Measurements from ENCODE around the gene P2RY6.
"Not testable (repeated sequence)": the region's sequence is repeated elsewhere in the genome, so short reads cannot be mapped to it uniquely, and the experiment has no call there.

Gene P2RY6

DNA sequence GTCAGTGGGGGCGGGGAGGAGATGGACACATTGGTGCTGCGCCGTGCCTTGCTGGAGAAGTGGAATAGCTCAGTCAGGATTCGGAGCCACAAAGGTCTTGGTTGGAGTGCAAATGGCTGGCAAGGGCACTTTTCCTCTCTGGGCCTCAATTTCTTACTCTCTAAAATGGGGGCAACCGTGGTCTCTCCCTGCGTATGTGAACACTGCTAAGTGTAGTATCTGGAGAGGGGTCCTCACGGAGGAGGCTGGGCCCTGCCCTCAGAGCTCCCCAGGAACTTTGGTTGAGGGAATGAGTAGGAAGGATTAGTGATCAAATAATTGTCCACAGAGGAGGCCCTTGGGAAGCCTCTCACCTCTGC lies 521 bp downstream of the P2RY6 start:
- DNase-seq (ENCODE audit: low read depth): no peak
- TF ChIP-seq, protein P1, sequence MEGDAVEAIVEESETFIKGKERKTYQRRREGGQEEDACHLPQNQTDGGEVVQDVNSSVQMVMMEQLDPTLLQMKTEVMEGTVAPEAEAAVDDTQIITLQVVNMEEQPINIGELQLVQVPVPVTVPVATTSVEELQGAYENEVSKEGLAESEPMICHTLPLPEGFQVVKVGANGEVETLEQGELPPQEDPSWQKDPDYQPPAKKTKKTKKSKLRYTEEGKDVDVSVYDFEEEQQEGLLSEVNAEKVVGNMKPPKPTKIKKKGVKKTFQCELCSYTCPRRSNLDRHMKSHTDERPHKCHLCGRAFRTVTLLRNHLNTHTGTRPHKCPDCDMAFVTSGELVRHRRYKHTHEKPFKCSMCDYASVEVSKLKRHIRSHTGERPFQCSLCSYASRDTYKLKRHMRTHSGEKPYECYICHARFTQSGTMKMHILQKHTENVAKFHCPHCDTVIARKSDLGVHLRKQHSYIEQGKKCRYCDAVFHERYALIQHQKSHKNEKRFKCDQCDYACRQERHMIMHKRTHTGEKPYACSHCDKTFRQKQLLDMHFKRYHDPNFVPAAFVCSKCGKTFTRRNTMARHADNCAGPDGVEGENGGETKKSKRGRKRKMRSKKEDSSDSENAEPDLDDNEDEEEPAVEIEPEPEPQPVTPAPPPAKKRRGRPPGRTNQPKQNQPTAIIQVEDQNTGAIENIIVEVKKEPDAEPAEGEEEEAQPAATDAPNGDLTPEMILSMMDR (IDR thresholded peaks at IDR 0.05; ENCODE audit: control insufficient read depth, insufficient read depth, low read depth, low read length, missing control alignments): no peak
- H3K4me3 ChIP-seq (ENCODE audit: control insufficient read depth, low read depth, low read length): no peak overlapping the region

DNA sequence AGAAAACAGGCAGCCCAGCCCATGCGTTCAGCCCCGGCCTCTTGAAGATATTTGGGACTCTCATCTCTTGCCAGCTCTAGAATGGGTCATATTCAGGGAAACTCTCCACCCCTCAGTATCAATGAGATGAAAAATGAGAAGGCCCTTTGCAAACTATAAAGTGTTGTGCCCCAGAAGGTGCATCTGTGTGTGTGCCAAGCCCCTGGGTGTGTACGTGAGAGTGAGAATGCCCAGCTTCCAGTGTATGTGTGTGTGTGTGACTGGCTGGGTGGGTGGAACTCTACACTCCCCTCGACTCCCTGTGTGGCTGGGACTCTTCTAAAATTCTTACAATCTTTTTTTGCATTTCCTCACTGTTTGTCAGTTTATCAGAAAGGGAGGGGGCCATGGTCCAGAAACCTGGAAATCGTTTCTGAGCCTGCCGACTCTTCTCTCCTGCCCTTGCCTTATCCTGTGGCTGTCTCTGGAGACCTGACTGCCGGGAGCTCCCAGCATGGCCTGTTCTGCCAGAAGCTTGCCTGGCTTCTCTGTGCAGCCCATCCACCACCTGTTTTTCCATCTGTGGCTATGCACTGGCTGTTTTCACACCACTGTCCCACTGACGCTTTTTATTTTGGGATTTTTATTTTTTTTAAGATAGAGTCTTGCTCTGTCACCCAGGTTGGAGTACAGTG lies 1.2 kb downstream of the P2RY6 start:
- TF ChIP-seq, protein P1 (IDR thresholded peaks at IDR 0.05; ENCODE audit: control insufficient read depth, insufficient read depth, low read depth, low read length, missing control alignments): no peak
- no peak overlapping the region for H3K4me3 ChIP-seq (ENCODE audit: control insufficient read depth, low read depth, low read length)
- no peak for DNase-seq (ENCODE audit: low read depth)

DNA sequence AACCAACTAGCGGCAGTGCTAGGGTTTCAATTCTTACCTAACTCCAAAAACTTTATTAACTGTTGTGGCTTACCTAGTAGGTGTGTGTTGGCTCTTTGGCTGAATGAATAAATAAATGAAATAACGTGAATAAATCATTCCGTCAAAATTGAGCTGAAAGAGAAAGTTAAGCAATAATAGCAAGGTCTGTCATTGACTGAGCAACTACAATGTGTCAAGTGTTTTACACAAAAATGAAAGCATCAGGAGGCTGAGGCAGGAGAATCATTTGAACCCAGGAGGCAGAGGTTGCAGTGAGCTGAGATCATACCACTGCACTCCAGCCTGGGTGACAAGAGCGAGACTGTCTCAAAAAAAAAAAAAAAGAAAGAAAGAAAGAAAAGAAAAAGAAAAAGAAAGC lies 2.1 kb downstream of the P2RY6 start:
- not testable (repeated sequence) for H3K4me3 ChIP-seq (ENCODE audit: control insufficient read depth, low read depth, low read length); DNase-seq (ENCODE audit: low read depth)

DNA sequence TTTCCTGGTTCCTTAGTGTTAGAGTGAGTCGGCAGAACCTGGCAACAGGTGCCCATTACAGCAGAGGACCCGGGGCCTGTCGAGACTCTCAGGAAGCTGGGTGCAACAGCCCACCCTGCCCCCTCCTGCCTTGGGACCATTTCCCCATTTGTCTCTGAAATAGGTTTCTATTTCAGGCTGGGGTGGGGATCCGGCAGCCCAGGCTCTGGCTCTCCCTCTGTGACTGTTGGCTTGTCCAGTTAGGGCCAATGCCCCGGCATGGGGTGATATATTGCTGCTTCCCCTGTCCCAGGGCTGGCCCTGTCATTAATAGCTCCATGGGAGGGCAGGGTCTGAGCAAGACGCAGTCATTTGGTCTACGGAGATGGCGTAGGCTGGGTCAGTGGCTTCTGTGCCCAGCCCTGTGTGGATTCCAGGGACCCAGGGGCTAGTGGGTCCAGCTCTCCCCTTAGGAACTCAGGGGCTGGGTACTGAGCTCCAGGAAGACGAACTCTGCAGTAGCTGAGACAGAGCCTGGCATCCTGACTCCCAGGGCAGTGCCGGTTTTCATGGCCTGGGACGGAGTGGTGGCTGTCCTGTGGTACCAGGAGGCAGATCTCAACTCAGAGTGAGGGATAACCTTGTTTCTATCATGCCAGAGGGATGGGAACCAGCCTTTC lies 2.7 kb downstream of the P2RY6 start:
- no peak overlapping the region for H3K4me3 ChIP-seq (ENCODE audit: control insufficient read depth, low read depth, low read length)
- DNase-seq (ENCODE audit: low read depth): no peak
- TF ChIP-seq, protein P1 (IDR thresholded peaks at IDR 0.05; ENCODE audit: control insufficient read depth, insufficient read depth, low read depth, low read length, missing control alignments): no peak

DNA sequence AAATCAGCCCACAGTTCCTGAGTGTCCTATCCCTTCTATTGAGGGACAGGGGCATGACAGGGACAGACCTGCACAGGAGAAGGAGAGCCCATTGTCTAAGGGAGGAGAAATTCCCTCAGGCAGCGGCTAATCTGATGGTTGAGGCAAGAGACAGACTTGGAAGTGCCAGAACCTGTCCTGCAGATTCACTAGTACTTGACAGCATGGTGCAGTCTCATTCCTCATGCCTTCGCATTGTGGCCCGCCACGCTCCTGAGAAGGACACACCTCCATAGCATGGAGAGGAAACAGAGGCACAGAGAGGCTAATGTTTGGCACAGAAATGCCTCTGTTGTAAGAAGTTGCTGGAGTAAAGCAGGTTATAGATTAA lies 3.2 kb downstream of the P2RY6 start:
- DNase-seq (ENCODE audit: low read depth): no peak
- no peak overlapping the region for H3K4me3 ChIP-seq (ENCODE audit: control insufficient read depth, low read depth, low read length)
- TF ChIP-seq, protein P1 (IDR thresholded peaks at IDR 0.05; ENCODE audit: control insufficient read depth, insufficient read depth, low read depth, low read length, missing control alignments): no peak

DNA sequence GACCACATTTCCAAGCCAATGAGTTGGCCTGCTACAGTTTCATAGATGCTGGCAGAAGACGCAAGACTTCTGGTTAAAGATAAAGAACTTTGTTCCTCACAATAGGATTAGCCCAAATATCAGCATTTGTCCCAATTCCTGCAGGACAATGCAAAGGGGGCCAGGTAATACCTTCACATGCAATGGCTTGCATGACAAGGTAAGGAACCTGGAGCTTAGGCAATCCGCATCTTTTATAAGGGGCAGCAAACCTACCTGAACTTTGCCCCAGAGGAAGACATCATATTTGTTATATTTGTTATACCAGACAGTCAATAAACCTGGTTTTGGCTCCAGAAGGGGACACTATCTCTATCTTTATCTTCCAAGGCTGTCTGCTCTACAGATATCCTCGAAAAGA lies 5.3 kb downstream of the P2RY6 start:
- DNase-seq (ENCODE audit: low read depth): no peak
- TF ChIP-seq, protein P1 (IDR thresholded peaks at IDR 0.05; ENCODE audit: control insufficient read depth, insufficient read depth, low read depth, low read length, missing control alignments): no peak

DNA sequence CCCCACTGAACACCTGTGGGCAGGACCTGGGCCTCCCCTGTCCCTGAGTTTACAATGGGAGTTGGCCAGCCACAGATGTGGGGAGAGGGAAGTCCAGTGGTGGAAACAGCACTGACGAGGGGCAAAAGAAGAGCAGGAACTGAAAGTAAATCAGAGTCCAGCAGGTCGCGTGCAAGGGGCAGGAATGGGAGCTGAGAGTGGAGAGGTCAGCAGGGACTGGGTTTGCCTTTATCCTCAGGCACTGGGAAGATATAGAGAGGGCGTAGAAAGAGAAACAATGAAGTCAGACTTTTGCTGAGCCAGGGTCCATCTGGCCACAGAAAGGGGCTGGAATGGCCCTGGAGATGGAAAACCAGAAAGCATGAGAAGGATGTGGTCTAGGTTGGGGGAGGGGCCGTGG lies 8.5 kb downstream of the P2RY6 start:
- TF ChIP-seq, protein P1 (IDR thresholded peaks at IDR 0.05; ENCODE audit: control insufficient read depth, insufficient read depth, low read depth, low read length, missing control alignments): no peak
- no peak for DNase-seq (ENCODE audit: low read depth)

More for the DNA sequence above, 5.3 kb downstream of the P2RY6 start:
- no peak overlapping the region for H3K4me3 ChIP-seq (ENCODE audit: control insufficient read depth, low read depth, low read length)

More for the DNA sequence above, 8.5 kb downstream of the P2RY6 start:
- H3K4me3 ChIP-seq (ENCODE audit: control insufficient read depth, low read depth, low read length): no peak overlapping the region

Measured in AG09309 (cell line).